HCT116 (cell line): ENCODE data around the gene TES. TPM values are rescaled to one million over a fixed set of nuclear protein-coding genes. Genes with fewer than 3 reads are reported as not detected.

ENCODE experiments used
- ATAC-seq: fragments of 200-7000 bp; cut with Tn5 transposase; 2 replicates; pipeline ENCODE4 v1.9.1; 2020; ENCODE audit warnings: mild to moderate bottlenecking, moderate library complexity
- BruUV-seq: library from RNA; stranded (reverse); fragments of 400-500 nt; replicated peaks from 2 replicates; lab custom pipeline; 2021; lab: Mats Ljungman, UMichigan
- CTCF ChIA-PET: fragments of 300-600 bp; sonication (Branson Sonifier 250); formaldehyde crosslinking; loops from one replicate; lab custom pipeline; 2021; ENCODE audit warnings: antibody characterized with exemption; lab: Charles Lee
- POLR2A ChIA-PET: fragments of 300-600, 350-600 bp; sonication (Branson Sonifier 250); formaldehyde crosslinking; loops from one replicate; lab custom pipeline; 2021; ENCODE audit warnings: antibody characterized with exemption; lab: Charles Lee
- RAD21 ChIA-PET, 2 experiments: fragments of 300-600 bp; sonication (Branson Sonifier 250); formaldehyde crosslinking; loops; one replicate each; lab custom pipeline; 2023; ENCODE audit warnings: low total read pairs in 2 of 2; ENCODE audit not compliant: uncharacterized antibody in 2 of 2, unreplicated experiment in 2 of 2, low non-redundant PET in 1 of 2; lab: Charles Lee
- DNase-seq: peaks from one replicate; pipeline ENCODE4 v3.0.0-alpha.2; 2010; ENCODE audit warnings: low read depth, low spot score
- H2AFZ ChIP-seq: fragments of 200-600 bp; shearing (Covaris generic), sonication (generic); 2 replicates; pipeline ENCODE4 v1.6.1; 2017; ENCODE audit warnings: low read depth, mixed run types, mixed read lengths, antibody characterized with exemption, low read length; ENCODE audit not compliant: poor library complexity, severe bottlenecking
- H3K27ac ChIP-seq: 2 replicates; pipeline ENCODE4 v1.5.1; 2012; ENCODE audit warnings: low read depth, low read length
- H3K27me3 ChIP-seq: fragments of 200-600 bp; sonication (generic); 2 replicates; pipeline ENCODE4 v1.6.1; 2016; ENCODE audit warnings: mixed run types, low read length, mixed read lengths; ENCODE audit not compliant: insufficient read depth
- H3K36me3 ChIP-seq, 2 experiments: fragments of 200-500 bp in 1 of 2; fragments of 200-600 bp in 1 of 2; sonication (Bioruptor generic) in 1 of 2; sonication (generic) in 1 of 2; 2 replicates each; pipeline versions ENCODE4 v1.5.1 to v1.6.1; 2014 to 2016; ENCODE audit warnings: low read length in 2 of 2, inconsistent platforms in 1 of 2, mixed read lengths in 1 of 2, mixed run types in 1 of 2; ENCODE audit not compliant: insufficient read depth in 2 of 2, control insufficient read depth in 1 of 2
- H3K4me1 ChIP-seq, 2 experiments: fragments of 200-600 bp in 1 of 2; sonication (generic) in 1 of 2; 2 replicates each; pipeline versions ENCODE4 v1.5.1 to v1.6.1; 2012 to 2017; ENCODE audit warnings: low read length in 2 of 2, inconsistent platforms in 1 of 2, mild to moderate bottlenecking in 1 of 2, mixed read lengths in 1 of 2, mixed run types in 1 of 2, moderate library complexity in 1 of 2; ENCODE audit not compliant: insufficient read depth in 2 of 2, control insufficient read depth in 1 of 2
- H3K4me2 ChIP-seq: fragments of 200-600 bp; sonication (generic); 2 replicates; pipeline ENCODE4 v1.6.1; 2017; ENCODE audit warnings: mixed run types, low read length, mixed read lengths
- H3K4me3 ChIP-seq, 2 experiments: fragments of 200-600 bp in 1 of 2; sonication (generic) in 1 of 2; replicated peaks in 1 of 2; 2 replicates each; pipeline ENCODE4 v1.5.1; 2011 to 2016; ENCODE audit warnings: low read length in 2 of 2, control low read depth in 1 of 2, low read depth in 1 of 2, mild to moderate bottlenecking in 1 of 2, mixed read lengths in 1 of 2, mixed run types in 1 of 2
- H3K79me2 ChIP-seq: fragments of 200-600 bp; sonication (generic); 2 replicates; pipeline ENCODE4 v1.6.1; 2017; ENCODE audit warnings: mild to moderate bottlenecking, mixed run types, low read length, moderate library complexity, mixed read lengths; ENCODE audit not compliant: insufficient read depth
- H3K9ac ChIP-seq: fragments of 200-600 bp; sonication (generic); 2 replicates; pipeline ENCODE4 v1.6.1; 2016; ENCODE audit warnings: low read length, mixed read lengths
- H3K9me2 ChIP-seq: fragments of 200-600 bp; sonication (generic), shearing (Covaris generic); 2 replicates; pipeline ENCODE4 v1.6.1; 2017; ENCODE audit warnings: mixed run types, mild to moderate bottlenecking, moderate library complexity; ENCODE audit not compliant: insufficient read depth
- H3K9me3 ChIP-seq, 2 experiments: fragments of 200-500 bp in 1 of 2; fragments of 200-600 bp in 1 of 2; sonication (Bioruptor generic) in 1 of 2; sonication (generic) in 1 of 2; 2 replicates each; pipeline ENCODE4 v1.6.1; 2014 to 2017; ENCODE audit warnings: low read length in 2 of 2, mixed read lengths in 2 of 2, inconsistent platforms in 1 of 2, low read depth in 1 of 2, mild to moderate bottlenecking in 1 of 2, mixed run types in 1 of 2, moderate library complexity in 1 of 2; ENCODE audit not compliant: control insufficient read depth in 1 of 2, insufficient read depth in 1 of 2
- H4K20me1 ChIP-seq: fragments of 200-600 bp; sonication (generic), shearing (Covaris generic); 2 replicates; pipeline ENCODE4 v1.6.1; 2017; ENCODE audit warnings: mixed run types, mild to moderate bottlenecking, moderate library complexity; ENCODE audit not compliant: insufficient read depth
- CEBPB ChIP-seq: IDR thresholded peaks from 2 replicates; pipeline ENCODE4 v1.6.1; 2012; ENCODE audit warnings: low read depth
- CTCF ChIP-seq, 3 experiments: fragments of 200-600 bp in 1 of 3; sonication (generic) in 1 of 3; IDR thresholded peaks in 2 of 3; conservative IDR thresholded peaks in 1 of 3; 2 replicates each; pipeline ENCODE4 v1.5.1; 2012 to 2017; ENCODE audit warnings: low read depth in 2 of 3, low read length in 2 of 3, antibody characterized with exemption in 1 of 3, borderline replicate concordance in 1 of 3, control low read depth in 1 of 3, mild to moderate bottlenecking in 1 of 3, mixed read lengths in 1 of 3, mixed run types in 1 of 3, moderate library complexity in 1 of 3; ENCODE audit not compliant: insufficient read depth in 1 of 3
- EGR1 ChIP-seq: IDR thresholded peaks from 2 replicates; pipeline ENCODE4 v1.6.1; 2012; ENCODE audit warnings: low read depth
- ELF1 ChIP-seq: IDR thresholded peaks from 2 replicates; pipeline ENCODE4 v1.6.1; 2012; ENCODE audit warnings: low read depth, borderline replicate concordance
- EZH2 ChIP-seq: fragments of 200-600 bp; sonication (generic); IDR thresholded peaks from 2 replicates; pipeline ENCODE4 v1.6.1; 2017; ENCODE audit warnings: antibody characterized with exemption, mixed run types
- EZH2phosphoT487 ChIP-seq: fragments of 200-600 bp; IDR thresholded peaks from 2 replicates; pipeline ENCODE4 v1.6.1; 2018; ENCODE audit warnings: antibody characterized with exemption, borderline replicate concordance
- FOSL1 ChIP-seq: IDR thresholded peaks from 2 replicates; pipeline ENCODE4 v1.6.1; 2012; ENCODE audit warnings: low read depth
- JUND ChIP-seq: IDR thresholded peaks from 2 replicates; pipeline ENCODE4 v1.6.1; 2012
- POLR2AphosphoS5 ChIP-seq: IDR thresholded peaks from 2 replicates; pipeline ENCODE4 v1.6.1; 2011; ENCODE audit warnings: mild to moderate bottlenecking, low read depth, low read length, moderate library complexity
- RAD21 ChIP-seq: IDR thresholded peaks from 2 replicates; pipeline ENCODE4 v1.6.1; 2012; ENCODE audit warnings: low read depth, mild to moderate bottlenecking
- REST ChIP-seq: IDR thresholded peaks from 2 replicates; pipeline ENCODE4 v1.6.1; 2012; ENCODE audit warnings: low read depth
- SIN3A ChIP-seq: IDR thresholded peaks from 2 replicates; pipeline ENCODE4 v1.6.1; 2012; ENCODE audit warnings: low read depth
- SRF ChIP-seq: IDR thresholded peaks from 2 replicates; pipeline ENCODE4 v1.6.1; 2012; ENCODE audit warnings: low read depth
- TCF7L2 ChIP-seq: IDR thresholded peaks from 2 replicates; pipeline ENCODE4 v1.7.0; 2011; ENCODE audit warnings: borderline replicate concordance, inconsistent platforms; ENCODE audit not compliant: insufficient read depth, insufficient read length; ENCODE audit errors: extremely low read depth
- YY1 ChIP-seq: IDR thresholded peaks from 2 replicates; pipeline ENCODE4 v1.6.1; 2011; ENCODE audit warnings: low read length, low read depth, moderate library complexity, mild to moderate bottlenecking; ENCODE audit not compliant: insufficient replicate concordance; ENCODE audit errors: extremely low read depth
- intact Hi-C: fragments of 100-400 bp; cut with micrococcal nuclease; formaldehyde crosslinking; loops from 2 replicates; pipeline ENCODE4 v1.10.0; 2022
- total RNA-seq: library from RNA; stranded (reverse); gene quantifications from one replicate; pipeline ENCODE4 v1.2.1, GENCODE V29; 2021; ENCODE audit not compliant: unreplicated experiment
- TF ChIP-seq, protein P1 (sequence below): IDR thresholded peaks from 2 replicates; pipeline ENCODE4 v1.6.1; 2012

TES gene
- total RNA-seq, 1 experiment from 2014 or later, result 129 TPM

DNA sequence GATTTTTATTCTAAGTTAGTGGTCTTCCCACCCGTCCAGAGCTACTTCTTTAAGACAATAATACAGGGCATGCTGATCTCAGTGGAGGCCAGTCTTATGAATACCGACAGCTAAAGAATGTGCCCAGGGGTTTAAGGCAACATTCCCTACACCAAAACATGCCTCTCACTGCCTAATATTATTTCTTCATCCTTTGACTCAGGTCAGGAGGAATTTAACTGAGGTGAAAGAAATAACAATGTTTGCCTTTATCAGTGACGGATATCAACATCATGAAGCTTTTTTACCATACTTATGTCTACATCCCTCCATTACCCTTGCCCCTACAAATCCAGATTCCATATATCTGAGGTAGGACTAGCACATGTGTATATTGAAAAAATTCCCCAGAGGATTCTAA, 33.3 kb upstream of the TES start (continued):
- TF ChIP-seq, protein P1, sequence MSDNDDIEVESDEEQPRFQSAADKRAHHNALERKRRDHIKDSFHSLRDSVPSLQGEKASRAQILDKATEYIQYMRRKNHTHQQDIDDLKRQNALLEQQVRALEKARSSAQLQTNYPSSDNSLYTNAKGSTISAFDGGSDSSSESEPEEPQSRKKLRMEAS, result no peak
- TF ChIP-seq ELF1, result no peak
- TF ChIP-seq YY1, result no peak
- no peak for TF ChIP-seq FOSL1
- TF ChIP-seq EGR1, result no peak
- no peak for TF ChIP-seq SRF
- TF ChIP-seq REST, result no peak
- TF ChIP-seq RAD21, result no peak

- CTCF ChIA-PET, result interaction anchor here (0.7 to 5.1 kb wide), 22 partner anchors 9 to 630 kb away, joined by 3 to 94 read pairs (median 6); partner anchors contain the start of gene TES
- RAD21 ChIA-PET, result interaction anchor here (0.5 to 1.4 kb wide), 8 partner anchors 56 to 630 kb away, joined by 3 to 9 read pairs (median 4); no protein-coding TSS in a partner anchor
- intact Hi-C loops, result loop anchor here (1.0 kb wide), 2 partner anchors 56 to 409 kb away; no protein-coding TSS in a partner anchor
- Histone ChIP-seq H2AFZ (peak overlapping the region; percentile 52), H4K20me1 (no peaks in the 10 kb centered on the region), H3K36me3 (no peaks in the 10 kb centered on the region), H3K4me1 (no peaks in the 10 kb centered on the region), H3K4me2 (no peak overlapping the region), H3K27me3 (no peaks in the 10 kb centered on the region), H3K79me2 (no peaks in the 10 kb centered on the region), H3K4me3 (no peak overlapping the region), H3K9ac (no peak overlapping the region), H3K9me2 (no peaks in the 10 kb centered on the region), H3K27ac (no peak overlapping the region), H3K9me3 (0 out of 4 replicates have a peak, but pooled peaks cover 0 to 3% of the 10 kb centered on the region in 2 experiments)
- peak; percentile 43 for DNase-seq
- POLR2A ChIA-PET, result interaction anchor here (0.8 kb wide), 1 partner anchor 55 kb away, joined by 6 read pairs; no protein-coding TSS in a partner anchor
- BruUV-seq, result no TSS peak
- peak; percentile 85 for ATAC-seq
- TF ChIP-seq CEBPB (no peak), ELF1 (no peak), CTCF (IDR thresholded peaks at IDR 0.05 in 2 of 3, conservative IDR thresholded peaks at IDR 0.05 in 1 of 3; ENCODE audit: borderline replicate concordance in 1 of 3, insufficient read depth in 1 of 3, low read depth in 2 of 3, low read length in 2 of 3) (peak; percentile 76 to 89 (median 83)), FOSL1 (no peak), SIN3A (no peak), TCF7L2 (no peak), EZH2phosphoT487 (no peak), JUND (no peak), POLR2AphosphoS5 (no peak), EZH2 (no peak), RAD21 (peak; percentile 94)
- TF ChIP-seq, protein P1, result no peak
These were observed 30.0 kb upstream of the TES start for GRCh38 chr7:116180302-116180701.
